Measurements from ENCODE around the gene FAM210A. TPM values are rescaled to one million over a fixed set of nuclear protein-coding genes. Genes with fewer than 3 reads are reported as not detected.

Gene FAM210A
- total RNA-seq, 1 experiment from 2014 or later = 17.4 TPM

DNA sequence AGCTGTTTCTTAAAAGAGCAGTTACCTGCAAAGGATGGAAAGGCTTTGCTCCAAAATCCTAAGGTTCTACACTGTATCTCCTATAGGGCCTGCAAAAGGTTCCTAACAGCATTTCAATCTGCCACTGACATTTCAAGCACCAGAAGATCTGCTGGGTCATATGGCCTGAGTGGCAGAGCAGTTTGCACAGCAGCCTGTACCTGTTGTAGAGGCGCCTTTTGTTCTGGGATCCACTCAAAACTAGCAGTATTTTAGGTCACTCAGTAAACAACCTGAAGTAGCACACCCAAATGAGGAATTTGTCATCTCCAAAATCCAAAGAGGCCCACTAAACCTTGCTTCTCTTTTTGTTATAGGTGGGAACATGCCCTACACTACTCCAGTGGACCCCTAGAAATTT is 6.2 kb downstream of the FAM210A start (continued):
- TF ChIP-seq, protein P1, sequence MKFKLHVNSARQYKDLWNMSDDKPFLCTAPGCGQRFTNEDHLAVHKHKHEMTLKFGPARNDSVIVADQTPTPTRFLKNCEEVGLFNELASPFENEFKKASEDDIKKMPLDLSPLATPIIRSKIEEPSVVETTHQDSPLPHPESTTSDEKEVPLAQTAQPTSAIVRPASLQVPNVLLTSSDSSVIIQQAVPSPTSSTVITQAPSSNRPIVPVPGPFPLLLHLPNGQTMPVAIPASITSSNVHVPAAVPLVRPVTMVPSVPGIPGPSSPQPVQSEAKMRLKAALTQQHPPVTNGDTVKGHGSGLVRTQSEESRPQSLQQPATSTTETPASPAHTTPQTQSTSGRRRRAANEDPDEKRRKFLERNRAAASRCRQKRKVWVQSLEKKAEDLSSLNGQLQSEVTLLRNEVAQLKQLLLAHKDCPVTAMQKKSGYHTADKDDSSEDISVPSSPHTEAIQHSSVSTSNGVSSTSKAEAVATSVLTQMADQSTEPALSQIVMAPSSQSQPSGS (CRISPR knock-in tag; IDR thresholded peaks at IDR 0.05; ENCODE audit: borderline replicate concordance, low read depth) = no peak
- TF ChIP-seq HMGA2 (CRISPR knock-in tag; IDR thresholded peaks at IDR 0.05) = no peak
- TF ChIP-seq, protein P2, sequence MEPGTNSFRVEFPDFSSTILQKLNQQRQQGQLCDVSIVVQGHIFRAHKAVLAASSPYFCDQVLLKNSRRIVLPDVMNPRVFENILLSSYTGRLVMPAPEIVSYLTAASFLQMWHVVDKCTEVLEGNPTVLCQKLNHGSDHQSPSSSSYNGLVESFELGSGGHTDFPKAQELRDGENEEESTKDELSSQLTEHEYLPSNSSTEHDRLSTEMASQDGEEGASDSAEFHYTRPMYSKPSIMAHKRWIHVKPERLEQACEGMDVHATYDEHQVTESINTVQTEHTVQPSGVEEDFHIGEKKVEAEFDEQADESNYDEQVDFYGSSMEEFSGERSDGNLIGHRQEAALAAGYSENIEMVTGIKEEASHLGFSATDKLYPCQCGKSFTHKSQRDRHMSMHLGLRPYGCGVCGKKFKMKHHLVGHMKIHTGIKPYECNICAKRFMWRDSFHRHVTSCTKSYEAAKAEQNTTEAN (CRISPR knock-in tag; IDR thresholded peaks at IDR 0.05) = no peak
- no peak for TF ChIP-seq ESRRA (CRISPR knock-in tag; IDR thresholded peaks at IDR 0.05; ENCODE audit: borderline replicate concordance)

DNA sequence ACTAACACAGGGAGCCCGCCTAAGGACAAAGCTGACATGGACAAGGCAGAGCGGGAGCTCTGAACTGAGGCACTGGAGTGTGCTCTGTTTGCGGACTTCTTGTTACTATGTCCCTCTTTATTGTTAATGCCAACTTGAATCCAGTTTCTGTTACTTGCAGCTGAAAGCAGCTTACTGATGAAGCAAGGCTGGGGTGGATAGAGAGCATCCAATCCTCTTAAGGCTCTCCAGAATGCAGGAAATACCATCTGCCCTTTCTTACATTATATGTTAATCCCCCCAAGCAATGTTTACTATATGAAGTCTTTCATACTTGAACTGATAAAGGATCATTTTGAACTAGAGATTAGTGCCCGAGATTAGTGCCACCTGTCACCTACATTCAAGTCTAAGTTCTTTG is 9.4 kb downstream of the FAM210A start:
- no peak for DNase-seq (ENCODE audit: low spot score)
- no peak for ATAC-seq
- ChIA-PET CTCF (no interaction called here), POLR2A (no interaction called here)
- no peak overlapping the region for H3K4me3 Mint-ChIP-seq
- H3K27me3 Mint-ChIP-seq (ENCODE audit: low read depth) = no peaks in the 10 kb centered on the region
- H3K9me3 Mint-ChIP-seq = peaks cover 13% of the 10 kb centered on the region
- TF ChIP-seq TEAD4 (CRISPR knock-in tag; IDR thresholded peaks at IDR 0.05) (no peak), NR2C2 (CRISPR knock-in tag; IDR thresholded peaks at IDR 0.05) (no peak), SMAD3 (CRISPR knock-in tag; IDR thresholded peaks at IDR 0.05; ENCODE audit: borderline replicate concordance) (no peak), ZNF317 (CRISPR knock-in tag; IDR thresholded peaks at IDR 0.05; ENCODE audit: borderline replicate concordance, low read depth) (no peak), CBFB (CRISPR knock-in tag; IDR thresholded peaks at IDR 0.05; ENCODE audit: low read depth) (no peak), ZBTB21 (CRISPR knock-in tag; IDR thresholded peaks at IDR 0.05; ENCODE audit: borderline replicate concordance) (no peak)
- TF ChIP-seq, protein P3, sequence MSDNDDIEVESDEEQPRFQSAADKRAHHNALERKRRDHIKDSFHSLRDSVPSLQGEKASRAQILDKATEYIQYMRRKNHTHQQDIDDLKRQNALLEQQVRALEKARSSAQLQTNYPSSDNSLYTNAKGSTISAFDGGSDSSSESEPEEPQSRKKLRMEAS (CRISPR knock-in tag; IDR thresholded peaks at IDR 0.05) = no peak
- peaks cover 12% of the 10 kb centered on the region for H3K36me3 Mint-ChIP-seq
- H3K4me1 Mint-ChIP-seq = peaks cover 20% of the 10 kb centered on the region
- H3K27ac Mint-ChIP-seq = no peak overlapping the region

DNA sequence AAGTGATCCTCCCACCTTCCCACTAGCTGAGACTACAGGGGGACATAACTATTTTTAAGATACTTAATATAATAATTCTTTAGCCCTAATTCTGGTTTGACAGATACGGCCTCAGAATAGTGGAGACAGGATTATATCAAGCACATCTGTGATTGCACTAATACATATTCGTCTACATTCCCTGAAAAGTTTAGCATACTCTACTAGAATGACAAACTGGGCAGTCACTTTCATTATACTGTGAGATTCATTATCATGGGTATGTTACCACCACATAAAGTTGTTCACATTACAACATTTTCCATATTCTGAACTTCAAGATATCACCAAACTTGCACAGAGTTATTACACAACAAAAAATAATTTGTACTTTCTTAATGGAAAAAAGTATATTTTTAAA is 11.0 kb downstream of the FAM210A start:
- Mint-ChIP-seq H3K27me3 (ENCODE audit: low read depth) (no peaks in the 10 kb centered on the region), H3K36me3 (peaks cover 17% of the 10 kb centered on the region), H3K4me1 (peaks cover 25% of the 10 kb centered on the region), H3K27ac (no peak overlapping the region), H3K9me3 (peaks cover 18% of the 10 kb centered on the region), H3K4me3 (no peak overlapping the region)
- DNase-seq (ENCODE audit: low spot score) (no peak), ATAC-seq (no peak)
- ChIA-PET CTCF (no interaction called here), POLR2A (no interaction called here)
- TF ChIP-seq, protein P4, sequence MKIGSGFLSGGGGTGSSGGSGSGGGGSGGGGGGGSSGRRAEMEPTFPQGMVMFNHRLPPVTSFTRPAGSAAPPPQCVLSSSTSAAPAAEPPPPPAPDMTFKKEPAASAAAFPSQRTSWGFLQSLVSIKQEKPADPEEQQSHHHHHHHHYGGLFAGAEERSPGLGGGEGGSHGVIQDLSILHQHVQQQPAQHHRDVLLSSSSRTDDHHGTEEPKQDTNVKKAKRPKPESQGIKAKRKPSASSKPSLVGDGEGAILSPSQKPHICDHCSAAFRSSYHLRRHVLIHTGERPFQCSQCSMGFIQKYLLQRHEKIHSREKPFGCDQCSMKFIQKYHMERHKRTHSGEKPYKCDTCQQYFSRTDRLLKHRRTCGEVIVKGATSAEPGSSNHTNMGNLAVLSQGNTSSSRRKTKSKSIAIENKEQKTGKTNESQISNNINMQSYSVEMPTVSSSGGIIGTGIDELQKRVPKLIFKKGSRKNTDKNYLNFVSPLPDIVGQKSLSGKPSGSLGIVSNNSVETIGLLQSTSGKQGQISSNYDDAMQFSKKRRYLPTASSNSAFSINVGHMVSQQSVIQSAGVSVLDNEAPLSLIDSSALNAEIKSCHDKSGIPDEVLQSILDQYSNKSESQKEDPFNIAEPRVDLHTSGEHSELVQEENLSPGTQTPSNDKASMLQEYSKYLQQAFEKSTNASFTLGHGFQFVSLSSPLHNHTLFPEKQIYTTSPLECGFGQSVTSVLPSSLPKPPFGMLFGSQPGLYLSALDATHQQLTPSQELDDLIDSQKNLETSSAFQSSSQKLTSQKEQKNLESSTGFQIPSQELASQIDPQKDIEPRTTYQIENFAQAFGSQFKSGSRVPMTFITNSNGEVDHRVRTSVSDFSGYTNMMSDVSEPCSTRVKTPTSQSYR (CRISPR knock-in tag; IDR thresholded peaks at IDR 0.05) = no peak
- TF ChIP-seq NR3C1 (CRISPR knock-in tag; conservative IDR thresholded peaks at IDR 0.05; ENCODE audit: low read depth) (no peak), ZNF423 (CRISPR knock-in tag; IDR thresholded peaks at IDR 0.05) (no peak)

DNA sequence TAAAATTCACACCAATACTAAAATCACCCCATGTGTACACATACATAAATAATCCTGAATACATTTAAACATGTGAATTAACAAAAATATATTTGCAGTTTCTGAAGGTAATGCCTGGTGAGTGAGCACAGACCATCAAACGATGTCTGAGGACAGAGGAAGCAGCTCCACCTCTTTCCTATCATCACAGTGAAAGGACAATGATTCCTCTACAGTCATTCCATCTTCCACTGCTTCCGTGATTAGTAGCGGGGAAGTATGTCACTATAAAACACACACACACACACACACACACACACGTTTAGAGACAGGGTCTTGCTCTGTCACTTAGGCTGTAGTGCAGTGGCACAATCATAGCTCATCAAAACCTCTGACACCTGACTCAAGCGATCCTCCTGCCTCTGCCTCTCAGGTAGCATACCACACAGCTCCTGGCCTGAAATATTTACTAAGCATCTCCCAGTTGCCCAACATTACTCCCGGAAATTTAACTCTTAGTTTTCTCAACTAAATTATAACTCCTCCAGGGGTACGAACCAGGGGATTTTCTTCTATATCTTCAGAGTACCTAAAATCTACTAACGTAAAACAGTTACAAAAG is 12.8 kb downstream of the FAM210A start:
- ChIA-PET CTCF (interaction anchor here (0.6 to 1.6 kb wide), 2 partner anchors 33 to 99 kb away, joined by 3 to 4 read pairs; no protein-coding TSS in a partner anchor), POLR2A (no interaction called here)
- no peak overlapping the region for H3K4me3 Mint-ChIP-seq
- peaks cover 15% of the 10 kb centered on the region for H3K36me3 Mint-ChIP-seq
- no peak overlapping the region for H3K27ac Mint-ChIP-seq
- ATAC-seq = no peak
- H3K4me1 Mint-ChIP-seq = peaks cover 25% of the 10 kb centered on the region
- H3K9me3 Mint-ChIP-seq = peaks cover 21% of the 10 kb centered on the region
- H3K27me3 Mint-ChIP-seq (ENCODE audit: low read depth) = no peaks in the 10 kb centered on the region
- TF ChIP-seq, protein P5, sequence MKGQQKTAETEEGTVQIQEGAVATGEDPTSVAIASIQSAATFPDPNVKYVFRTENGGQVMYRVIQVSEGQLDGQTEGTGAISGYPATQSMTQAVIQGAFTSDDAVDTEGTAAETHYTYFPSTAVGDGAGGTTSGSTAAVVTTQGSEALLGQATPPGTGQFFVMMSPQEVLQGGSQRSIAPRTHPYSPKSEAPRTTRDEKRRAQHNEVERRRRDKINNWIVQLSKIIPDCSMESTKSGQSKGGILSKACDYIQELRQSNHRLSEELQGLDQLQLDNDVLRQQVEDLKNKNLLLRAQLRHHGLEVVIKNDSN (CRISPR knock-in tag; IDR thresholded peaks at IDR 0.05) = no peak
- no peak for TF ChIP-seq ATF1 (CRISPR knock-in tag; IDR thresholded peaks at IDR 0.05)
- DNase-seq (ENCODE audit: low spot score) = no peak
